ENCODE results near the gene POM121C.
"Not testable (repeated sequence)": the region's sequence is repeated elsewhere in the genome, so short reads cannot be mapped to it uniquely, and the experiment has no call there.

- not testable (repeated sequence) for TF ChIP-seq CTCF (IDR thresholded peaks at IDR 0.05); NFE2L2 (conservative IDR thresholded peaks at IDR 0.05; ENCODE audit: low read length); RNF2 (IDR thresholded peaks at IDR 0.05; ENCODE audit: borderline replicate concordance, low read depth); MAFK (IDR thresholded peaks at IDR 0.05; ENCODE audit: partially characterized antibody); HOXB5 (CRISPR knock-in tag; IDR thresholded peaks at IDR 0.05); MAZ (IDR thresholded peaks at IDR 0.05; ENCODE audit: borderline replicate concordance, low read depth, low read length); CBX2 (IDR thresholded peaks at IDR 0.05; ENCODE audit: borderline replicate concordance, low read depth)
Measured at GRCh38 chr7:75414204-75414603, 71.9 kb downstream of the POM121C start.
